Activated T-cell treated with anti-CD3 and anti-CD28 coated beads for 4 hours (primary cell): ENCODE measurements around the gene SLC22A12.

ENCODE experiments used
- DNase-seq: peaks from one replicate; pipeline ENCODE4 v3.0.0-alpha.2; 2020

SLC22A12 gene

GRCh38 chr11:64605656-64606585 is 14.9 kb downstream of the SLC22A12 start:
- DNase-seq, result no peak

GRCh38 chr11:64606796-64607380 is 15.9 kb downstream of the SLC22A12 start:
- DNase-seq, result no peak

- no peak for DNase-seq
These were observed 16.5 kb downstream of the SLC22A12 start for GRCh38 chr11:64607381-64607985.

- DNase-seq, result no peak
These were observed 17.0 kb downstream of the SLC22A12 start for GRCh38 chr11:64608046-64608445.

GRCh38 chr11:64608636-64609035 is 17.6 kb downstream of the SLC22A12 start:
- DNase-seq, result no peak

GRCh38 chr11:64609436-64610047 is 18.5 kb downstream of the SLC22A12 start:
- DNase-seq, result no peak

GRCh38 chr11:64610596-64610995 is 19.6 kb downstream of the SLC22A12 start:
- DNase-seq, result no peak

- DNase-seq, result no peak
These were observed 20.2 kb downstream of the SLC22A12 start for GRCh38 chr11:64611176-64611575.

- DNase-seq, result no peak
These were observed 21.0 kb downstream of the SLC22A12 start for GRCh38 chr11:64611869-64612646.

- DNase-seq, result no peak
These were observed 22.6 kb downstream of the SLC22A12 start for GRCh38 chr11:64613648-64614047.

- DNase-seq, result no peak
These were observed 23.9 kb downstream of the SLC22A12 start for GRCh38 chr11:64614917-64615316.

- DNase-seq, result no peak
These were observed 25.8 kb downstream of the SLC22A12 start for GRCh38 chr11:64616817-64617216.

GRCh38 chr11:64619196-64619595 is 28.2 kb downstream of the SLC22A12 start:
- no peak for DNase-seq

GRCh38 chr11:64619811-64620380 is 28.9 kb downstream of the SLC22A12 start:
- no peak for DNase-seq

- DNase-seq, result no peak
These were observed 29.5 kb downstream of the SLC22A12 start for GRCh38 chr11:64620381-64620971.

GRCh38 chr11:64621283-64622019 is 30.4 kb downstream of the SLC22A12 start:
- no peak for DNase-seq

GRCh38 chr11:64622681-64623080 is 31.7 kb downstream of the SLC22A12 start:
- no peak for DNase-seq

- DNase-seq, result no peak
These were observed 34.0 kb downstream of the SLC22A12 start for GRCh38 chr11:64624883-64625481.

GRCh38 chr11:64626637-64627036 is 35.6 kb downstream of the SLC22A12 start:
- DNase-seq, result no peak

GRCh38 chr11:64627371-64627770 is 36.4 kb downstream of the SLC22A12 start:
- no peak for DNase-seq

GRCh38 chr11:64628596-64628995 is 37.6 kb downstream of the SLC22A12 start:
- DNase-seq, result no peak
